SKM-1 (cell line): Measurements from ENCODE around the gene TMEM52B.
A peak's percentile ranks its signal among the peaks of the same experiment; 100 is the strongest.
"Not testable (repeated sequence)": the region's sequence is repeated elsewhere in the genome, so short reads cannot be mapped to it uniquely, and the experiment has no call there.

ENCODE experiments used
- DNase-seq: peaks from one replicate; lab custom pipeline; 2025; ENCODE audit not compliant: unreplicated experiment; lab: John Stamatoyannopoulos, UW

The TMEM52B gene

GRCh38 chr12:10170216-10170615, 8.6 kb upstream of the TMEM52B start:
- peak; percentile 16 for DNase-seq

- DNase-seq: no peak
Observed at GRCh38 chr12:10171973-10172728, 6.7 kb upstream of the TMEM52B start, which contains the start of gene OLR1. TSS of gene OLR1 (minus strand) at chr12:10172132. CDS start at chr12:10172077, 55 bp downstream.

- no peak for DNase-seq
Observed at GRCh38 chr12:10174986-10175614, 3.7 kb upstream of the TMEM52B start.

DNA sequence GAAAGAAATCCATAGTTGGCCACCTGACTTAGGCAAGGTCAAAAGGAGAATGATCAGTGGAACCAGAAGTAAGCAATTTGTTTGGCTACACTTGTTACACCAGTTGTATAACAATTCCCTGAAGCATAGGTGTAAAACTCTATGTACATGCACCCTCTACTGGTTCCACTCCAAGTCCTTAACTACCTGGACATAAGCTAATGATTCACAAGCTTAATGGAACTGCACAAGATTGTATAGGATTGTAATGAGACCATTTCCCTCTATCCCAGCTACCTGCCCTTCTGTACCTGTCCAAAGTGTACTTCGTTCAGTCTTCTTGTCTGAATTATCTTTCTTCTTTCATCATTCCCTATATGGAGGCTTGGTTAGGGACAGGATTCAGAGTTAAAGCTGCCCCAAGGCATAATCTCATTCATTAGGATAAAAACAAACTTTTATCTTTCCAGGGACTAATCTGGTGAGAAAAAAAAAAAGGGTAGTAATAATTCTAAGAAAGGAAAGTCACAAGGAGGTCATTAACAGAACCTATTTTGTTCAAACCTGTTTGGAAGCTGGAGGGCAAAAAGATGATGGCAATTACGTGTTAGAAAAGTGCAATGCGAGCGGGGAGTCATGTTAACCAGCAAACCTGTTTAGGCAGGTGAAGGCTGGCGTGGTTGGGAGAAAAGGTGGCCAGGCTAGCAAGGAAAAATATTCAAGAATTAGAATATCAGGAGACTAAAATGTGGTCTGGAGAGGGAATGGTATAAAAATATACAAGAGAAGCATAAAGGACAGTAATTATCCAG, 2.8 kb upstream of the TMEM52B start:
- DNase-seq: no peak

DNA sequence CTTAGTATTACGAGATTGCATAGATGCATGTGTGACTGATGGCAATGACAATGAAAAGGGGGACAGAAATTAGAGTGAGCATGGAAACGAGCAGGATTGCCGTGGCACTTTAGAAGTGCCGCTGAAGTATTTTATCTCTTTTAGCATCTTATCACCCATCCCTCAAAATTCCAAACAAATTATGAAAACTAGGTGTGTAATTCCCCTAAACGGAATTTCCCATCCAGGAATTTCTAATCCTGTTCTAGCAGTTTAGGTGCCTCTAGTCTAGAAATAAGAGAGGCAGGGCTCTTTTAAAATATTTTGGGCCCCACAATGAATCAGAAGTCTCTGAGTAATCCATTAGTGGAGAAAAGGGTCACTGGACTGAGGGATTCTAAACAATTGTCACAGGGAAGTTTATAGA, 947 bp downstream of the TMEM52B start:
- DNase-seq: no peak

DNA sequence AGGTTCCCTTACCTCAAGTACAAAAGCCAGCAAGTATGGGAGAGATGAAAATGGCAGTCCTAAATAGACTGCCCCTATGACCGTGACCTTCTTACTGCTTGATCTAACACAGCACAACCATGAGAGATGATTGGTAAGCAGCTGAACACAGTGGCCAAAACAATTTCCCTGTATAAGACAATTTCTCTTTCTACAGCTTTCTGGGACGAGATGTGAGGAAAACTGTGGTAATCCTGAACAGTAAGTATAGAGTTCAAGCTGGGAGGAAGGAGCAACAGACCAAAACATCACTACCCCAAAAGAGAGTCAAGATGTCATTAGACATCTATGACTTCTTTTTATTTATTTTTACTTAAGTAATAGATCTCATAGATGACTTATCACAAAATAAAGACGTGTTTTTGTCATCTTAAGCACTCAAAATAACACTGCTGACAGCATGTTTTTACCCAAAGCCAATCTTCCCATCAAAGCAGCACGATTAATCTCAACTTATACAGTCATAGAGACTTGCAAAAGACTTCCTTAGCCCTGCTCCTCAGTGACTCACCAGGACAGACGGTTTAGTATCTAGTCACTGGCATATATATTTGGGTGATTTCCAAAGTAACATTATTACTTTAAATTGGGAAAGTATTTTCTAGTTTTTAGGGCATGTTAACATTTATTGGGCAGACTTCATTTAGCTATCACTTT, 3.7 kb downstream of the TMEM52B start:
- DNase-seq: no peak

DNA sequence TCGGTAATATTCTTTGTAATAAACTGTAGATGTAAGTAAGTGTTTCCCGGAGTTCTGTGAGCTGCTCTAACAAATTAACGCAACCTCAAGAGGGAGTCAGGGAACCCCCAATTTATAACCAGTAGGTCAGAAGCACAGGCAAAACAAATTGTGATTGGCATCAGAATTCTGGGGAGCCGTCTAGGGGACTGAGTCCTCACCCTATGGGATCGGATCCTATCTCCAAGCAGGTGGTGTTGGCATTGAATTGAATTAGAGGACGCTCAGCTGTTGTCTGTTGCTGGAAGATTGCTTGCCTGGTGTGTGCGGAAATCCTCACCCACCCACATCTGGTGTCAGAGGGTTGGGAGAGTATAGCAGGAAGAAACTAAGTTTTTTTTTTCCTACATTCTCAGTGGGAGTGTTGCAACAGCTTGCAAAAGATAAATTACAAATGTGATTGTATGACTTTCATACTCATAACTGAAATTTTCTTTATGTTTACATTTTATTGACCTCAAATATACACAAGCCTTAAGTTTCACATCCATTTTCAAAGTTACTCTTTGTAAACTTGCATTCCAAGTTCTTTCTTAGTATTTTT, 5.5 kb downstream of the TMEM52B start:
- DNase-seq: no peak

- DNase-seq: no peak
Observed at GRCh38 chr12:10186299-10186698, 7.5 kb downstream of the TMEM52B start.

- not testable (repeated sequence) for DNase-seq
Observed at GRCh38 chr12:10186958-10187357, 8.1 kb downstream of the TMEM52B start.

DNA sequence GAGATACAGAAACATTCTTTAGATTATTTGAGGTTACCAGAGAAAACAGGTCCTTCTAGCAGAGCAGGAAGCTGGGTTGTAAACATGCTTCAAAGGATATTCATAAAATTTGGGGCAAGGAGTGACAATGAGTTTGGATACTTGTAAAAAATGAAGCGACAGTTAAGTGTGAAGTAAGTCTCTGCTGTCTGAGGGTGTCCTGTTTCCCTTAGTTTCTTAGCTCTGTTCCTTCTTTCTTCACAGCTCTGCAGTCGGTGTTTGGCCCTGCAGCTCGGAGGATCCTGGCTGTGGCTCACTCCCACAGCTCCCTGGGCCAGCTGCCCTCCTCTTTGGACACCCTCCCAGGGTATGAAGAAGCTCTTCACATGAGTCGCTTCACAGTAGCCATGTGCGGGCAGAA, 10.8 kb downstream of the TMEM52B start:
- no peak for DNase-seq

DNA sequence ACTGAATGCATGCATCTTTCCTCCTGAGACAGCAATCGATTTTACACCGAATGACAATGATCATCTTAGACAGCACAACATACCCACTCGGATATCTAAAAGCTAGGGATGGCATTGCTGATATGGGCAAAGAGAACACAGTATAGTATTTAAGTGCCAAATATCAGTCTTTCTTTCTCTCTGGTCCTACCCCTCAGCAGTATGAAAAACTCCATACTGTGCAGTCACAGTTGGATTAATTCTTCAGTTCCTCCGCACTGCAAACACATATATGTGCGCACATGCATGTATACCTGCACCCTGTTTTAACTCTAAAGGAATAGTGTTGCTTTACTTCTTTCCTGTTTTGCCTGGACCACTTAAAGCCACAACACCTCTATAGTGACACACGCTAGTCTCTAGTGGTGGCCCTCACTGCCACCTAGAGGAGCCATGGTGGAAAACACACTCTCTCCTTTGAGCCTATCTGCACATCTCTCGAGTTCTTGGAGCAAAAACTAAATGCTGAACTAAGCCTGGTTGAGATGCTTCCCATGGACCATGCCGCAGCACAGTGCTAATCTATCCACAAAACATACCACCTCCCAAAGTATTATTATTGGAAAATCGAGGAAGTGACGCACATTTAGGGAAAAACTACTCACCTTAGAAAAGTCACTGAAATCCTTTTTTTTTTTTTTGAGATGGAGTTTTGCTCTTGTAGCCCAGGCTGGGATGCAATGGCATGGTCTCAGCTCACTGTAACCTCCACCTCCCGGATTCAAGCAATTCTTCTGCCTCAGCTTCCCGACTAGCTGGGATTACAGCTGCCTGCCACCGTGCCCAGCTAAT, 11.9 kb downstream of the TMEM52B start:
- peak; percentile 10 for DNase-seq

DNA sequence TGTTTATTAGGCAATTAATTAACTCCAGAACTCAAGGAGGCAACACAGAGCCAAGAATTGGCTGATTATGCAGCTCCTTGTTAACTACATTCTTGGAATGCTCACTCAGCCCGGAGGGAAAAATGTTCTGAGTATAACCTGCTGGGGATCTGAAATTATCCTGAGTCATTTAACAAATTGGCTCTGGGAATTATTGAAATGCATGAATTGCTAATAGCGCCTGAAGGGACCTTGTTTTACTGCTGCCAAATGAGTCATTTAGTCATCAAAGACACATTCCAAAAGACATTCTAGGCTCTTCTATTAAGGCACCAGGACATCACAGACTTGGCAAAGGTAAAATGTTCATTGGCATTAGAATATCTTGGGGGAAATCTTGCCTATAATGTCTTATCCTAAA, 13.0 kb downstream of the TMEM52B start:
- DNase-seq: no peak

GRCh38 chr12:10194160-10194670, 15.4 kb downstream of the TMEM52B start:
- no peak for DNase-seq

- DNase-seq: no peak
Observed at GRCh38 chr12:10196210-10196609, 17.4 kb downstream of the TMEM52B start.

DNA sequence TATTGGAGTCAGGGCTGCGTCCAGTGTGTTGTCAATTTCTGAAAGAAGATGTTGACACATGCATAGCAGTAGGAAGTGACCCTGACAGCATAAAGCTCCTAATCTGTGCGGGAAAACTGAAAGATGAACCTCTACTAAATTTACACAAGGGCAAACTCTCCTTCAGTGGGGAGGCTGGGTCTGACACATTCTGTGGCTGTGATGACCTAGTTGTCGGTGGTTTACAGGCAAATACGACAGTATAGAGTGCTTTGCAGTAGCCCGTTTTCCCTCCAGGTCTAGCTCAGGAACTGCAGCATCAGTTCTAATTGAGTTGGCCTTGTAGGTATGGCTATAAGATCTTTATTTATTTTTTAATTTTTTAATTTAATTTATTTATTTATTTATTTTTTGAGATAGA, 19.0 kb downstream of the TMEM52B start:
- no peak for DNase-seq

DNA sequence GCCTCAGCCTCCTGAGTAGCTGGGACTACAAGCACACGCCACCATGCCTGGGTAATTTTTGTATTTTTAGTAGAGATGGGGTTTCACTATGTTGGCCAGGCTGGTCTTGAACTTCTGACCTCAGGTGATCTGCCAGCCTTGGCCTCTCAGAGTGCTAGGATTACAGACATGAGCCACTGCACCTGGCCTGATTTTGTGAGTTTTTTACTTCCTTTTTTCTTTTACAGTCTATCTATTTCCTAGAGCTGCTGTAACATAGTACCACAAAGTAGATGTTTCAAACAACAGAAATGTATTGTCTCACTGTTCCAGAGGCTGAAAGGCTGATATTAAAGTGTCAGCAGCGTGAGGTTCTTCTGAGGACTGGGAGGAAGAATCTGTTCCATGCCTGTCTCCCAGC, 25.7 kb downstream of the TMEM52B start:
- not testable (repeated sequence) for DNase-seq

- no peak for DNase-seq
Observed at GRCh38 chr12:10205220-10205807, 26.5 kb downstream of the TMEM52B start.

- DNase-seq: no peak
Observed at GRCh38 chr12:10207136-10207535, 28.3 kb downstream of the TMEM52B start.

DNA sequence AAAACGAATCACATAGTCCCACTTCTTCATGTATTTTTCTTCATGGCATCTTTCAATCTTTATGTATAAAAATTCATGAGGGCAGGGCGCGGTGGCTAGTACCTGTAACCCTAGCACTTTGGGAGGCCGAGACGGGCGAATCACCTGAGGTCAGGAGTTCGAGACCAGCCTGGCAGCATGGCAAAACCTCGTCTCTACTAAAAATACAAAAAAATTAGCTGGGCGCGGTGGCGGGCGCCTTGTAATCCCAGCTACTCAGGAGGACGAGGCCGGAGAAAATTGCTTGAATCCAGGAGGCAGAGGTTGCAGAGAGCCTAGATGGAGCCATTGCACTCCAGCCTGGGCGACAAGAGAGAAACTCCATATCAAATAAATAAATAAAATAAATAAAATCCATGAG, 31.4 kb downstream of the TMEM52B start:
- no peak for DNase-seq
